PC-9 (cell line): ENCODE measurements around the gene TBC1D2. TPM values are rescaled to one million over a fixed set of nuclear protein-coding genes. Genes with fewer than 3 reads are reported as not detected.

ENCODE experiments used
- BruUV-seq: library from RNA; stranded (reverse); fragments of 400-500 nt; replicated peaks from 2 replicates; lab custom pipeline; 2021; lab: Mats Ljungman, UMichigan
- CTCF ChIA-PET: fragments of 300-600 bp; sonication (Branson Sonifier 250); formaldehyde crosslinking; loops from one replicate; lab custom pipeline; 2022; ENCODE audit warnings: antibody characterized with exemption; lab: Charles Lee
- POLR2A ChIA-PET: fragments of 300-600 bp; sonication (Branson Sonifier 250); formaldehyde crosslinking; loops from one replicate; lab custom pipeline; 2022; ENCODE audit warnings: antibody characterized with exemption; ENCODE audit not compliant: unreplicated experiment; lab: Charles Lee
- DNase-seq, 2 experiments: peaks; one replicate each; pipeline versions ENCODE4 v3.0.0 to v3.0.0-alpha.2; 2015 to 2022; ENCODE audit warnings: mixed read lengths in 1 of 2
- H2AFZ ChIP-seq: fragments of 200-600 bp; sonication (generic); 2 replicates; pipeline ENCODE4 v1.8.1; 2017; ENCODE audit warnings: antibody characterized with exemption
- H3F3A ChIP-seq: fragments of 200-600 bp; sonication (generic); 2 replicates; pipeline ENCODE4 v1.8.1; 2017; ENCODE audit warnings: antibody characterized with exemption, mild to moderate bottlenecking, low read depth; ENCODE audit not compliant: insufficient read depth
- H3K27ac ChIP-seq: fragments of 200-600 bp; sonication (generic); 2 replicates; pipeline ENCODE4 v1.6.1; 2016; ENCODE audit warnings: mixed run types
- H3K27me3 ChIP-seq: fragments of 200-600 bp; sonication (generic); 2 replicates; pipeline ENCODE4 v1.6.1; 2016; ENCODE audit warnings: low read depth, mixed run types; ENCODE audit not compliant: insufficient read depth
- H3K36me3 ChIP-seq: fragments of 200-600 bp; sonication (generic); 2 replicates; pipeline ENCODE4 v1.6.1; 2016; ENCODE audit warnings: low read depth, mixed run types
- H3K4me1 ChIP-seq: fragments of 200-600 bp; sonication (generic); replicated peaks from 2 replicates; pipeline ENCODE4 v1.6.1; 2016; ENCODE audit warnings: mixed run types; ENCODE audit not compliant: insufficient read depth
- H3K4me2 ChIP-seq: fragments of 200-600 bp; sonication (generic); 2 replicates; pipeline ENCODE4 v1.6.1; 2017; ENCODE audit warnings: mixed run types
- H3K4me3 ChIP-seq: fragments of 200-600 bp; sonication (generic); 2 replicates; pipeline ENCODE4 v1.6.1; 2016; ENCODE audit warnings: mixed run types
- H3K79me2 ChIP-seq: fragments of 200-600 bp; sonication (generic); 2 replicates; pipeline ENCODE4 v1.6.1; 2017; ENCODE audit warnings: low read depth, mixed run types
- H3K9me2 ChIP-seq: fragments of 200-600 bp; sonication (generic); 2 replicates; pipeline ENCODE4 v1.8.1; 2017; ENCODE audit warnings: mild to moderate bottlenecking; ENCODE audit not compliant: insufficient read depth
- H3K9me3 ChIP-seq: fragments of 200-600 bp; sonication (generic); 2 replicates; pipeline ENCODE4 v1.8.1; 2016; ENCODE audit warnings: low read depth; ENCODE audit not compliant: insufficient read depth
- H4K20me1 ChIP-seq: fragments of 200-600 bp; sonication (generic); 2 replicates; pipeline ENCODE4 v1.8.1; 2017; ENCODE audit not compliant: insufficient read depth
- EZH2 ChIP-seq: fragments of 200-600 bp; sonication (generic); IDR thresholded peaks from 2 replicates; pipeline ENCODE4 v1.8.0; 2017; ENCODE audit warnings: antibody characterized with exemption, low read depth
- intact Hi-C: fragments of 100-400 bp; cut with micrococcal nuclease; formaldehyde crosslinking; loops from one replicate; pipeline ENCODE4 v1.10.0; 2022; ENCODE audit not compliant: unreplicated experiment
- total RNA-seq: library from RNA; stranded (reverse); gene quantifications from 2 replicates; pipeline ENCODE4 v1.2.3, GENCODE V29; 2021
- TF ChIP-seq, protein P1 (sequence below): fragments of 200-600 bp; sonication (generic); conservative IDR thresholded peaks from 2 replicates; pipeline ENCODE4 v1.6.1; 2017; ENCODE audit warnings: mixed run types, antibody characterized with exemption, mild to moderate bottlenecking, moderate library complexity

TBC1D2 gene
- total RNA-seq, 1 experiment from 2014 or later: 44.7 TPM

DNA sequence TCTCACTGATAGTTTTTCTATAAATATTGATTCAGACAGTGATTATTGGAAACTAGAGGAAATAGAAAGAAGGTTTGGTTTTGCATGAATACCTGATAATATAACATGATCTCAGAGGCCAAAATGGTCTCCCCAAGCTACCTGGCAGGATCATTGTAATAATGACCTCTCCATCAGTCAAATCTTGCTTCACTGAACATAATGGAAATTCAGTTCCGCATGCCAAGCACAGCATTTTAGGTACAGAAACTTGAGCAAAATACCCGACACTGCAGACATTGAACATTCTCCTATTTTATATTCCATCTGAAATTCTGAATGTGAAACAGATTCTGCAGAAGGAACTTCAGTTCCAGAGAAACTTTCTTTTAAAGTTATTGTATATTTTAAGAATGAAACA is 9.1 kb upstream of the TBC1D2 start:
- Histone ChIP-seq H4K20me1 (no peaks in the 10 kb centered on the region), H3F3A (peaks cover 3% of the 10 kb centered on the region; the same call in 1 of the 2 replicates), H3K9me2 (no peaks in the 10 kb centered on the region), H3K9me3 (no peaks in the 10 kb centered on the region), H3K27ac (no peak overlapping the region), H3K4me1 (no peaks in the 10 kb centered on the region), H3K4me2 (no peak overlapping the region), H3K4me3 (no peak overlapping the region), H3K27me3 (no peaks in the 10 kb centered on the region), H3K36me3 (no peaks in the 10 kb centered on the region), H2AFZ (no peak overlapping the region), H3K79me2 (no peaks in the 10 kb centered on the region)
- DNase-seq: no peak
- POLR2A ChIA-PET: interaction anchor here (0.6 kb wide), 1 partner anchor 207 kb away, joined by 3 read pairs; no protein-coding TSS in a partner anchor
- BruUV-seq: no TSS peak
- TF ChIP-seq, protein P1, sequence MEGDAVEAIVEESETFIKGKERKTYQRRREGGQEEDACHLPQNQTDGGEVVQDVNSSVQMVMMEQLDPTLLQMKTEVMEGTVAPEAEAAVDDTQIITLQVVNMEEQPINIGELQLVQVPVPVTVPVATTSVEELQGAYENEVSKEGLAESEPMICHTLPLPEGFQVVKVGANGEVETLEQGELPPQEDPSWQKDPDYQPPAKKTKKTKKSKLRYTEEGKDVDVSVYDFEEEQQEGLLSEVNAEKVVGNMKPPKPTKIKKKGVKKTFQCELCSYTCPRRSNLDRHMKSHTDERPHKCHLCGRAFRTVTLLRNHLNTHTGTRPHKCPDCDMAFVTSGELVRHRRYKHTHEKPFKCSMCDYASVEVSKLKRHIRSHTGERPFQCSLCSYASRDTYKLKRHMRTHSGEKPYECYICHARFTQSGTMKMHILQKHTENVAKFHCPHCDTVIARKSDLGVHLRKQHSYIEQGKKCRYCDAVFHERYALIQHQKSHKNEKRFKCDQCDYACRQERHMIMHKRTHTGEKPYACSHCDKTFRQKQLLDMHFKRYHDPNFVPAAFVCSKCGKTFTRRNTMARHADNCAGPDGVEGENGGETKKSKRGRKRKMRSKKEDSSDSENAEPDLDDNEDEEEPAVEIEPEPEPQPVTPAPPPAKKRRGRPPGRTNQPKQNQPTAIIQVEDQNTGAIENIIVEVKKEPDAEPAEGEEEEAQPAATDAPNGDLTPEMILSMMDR: no peak
- TF ChIP-seq EZH2: no peak
- intact Hi-C loops: no loop called here
- CTCF ChIA-PET: no interaction called here

DNA sequence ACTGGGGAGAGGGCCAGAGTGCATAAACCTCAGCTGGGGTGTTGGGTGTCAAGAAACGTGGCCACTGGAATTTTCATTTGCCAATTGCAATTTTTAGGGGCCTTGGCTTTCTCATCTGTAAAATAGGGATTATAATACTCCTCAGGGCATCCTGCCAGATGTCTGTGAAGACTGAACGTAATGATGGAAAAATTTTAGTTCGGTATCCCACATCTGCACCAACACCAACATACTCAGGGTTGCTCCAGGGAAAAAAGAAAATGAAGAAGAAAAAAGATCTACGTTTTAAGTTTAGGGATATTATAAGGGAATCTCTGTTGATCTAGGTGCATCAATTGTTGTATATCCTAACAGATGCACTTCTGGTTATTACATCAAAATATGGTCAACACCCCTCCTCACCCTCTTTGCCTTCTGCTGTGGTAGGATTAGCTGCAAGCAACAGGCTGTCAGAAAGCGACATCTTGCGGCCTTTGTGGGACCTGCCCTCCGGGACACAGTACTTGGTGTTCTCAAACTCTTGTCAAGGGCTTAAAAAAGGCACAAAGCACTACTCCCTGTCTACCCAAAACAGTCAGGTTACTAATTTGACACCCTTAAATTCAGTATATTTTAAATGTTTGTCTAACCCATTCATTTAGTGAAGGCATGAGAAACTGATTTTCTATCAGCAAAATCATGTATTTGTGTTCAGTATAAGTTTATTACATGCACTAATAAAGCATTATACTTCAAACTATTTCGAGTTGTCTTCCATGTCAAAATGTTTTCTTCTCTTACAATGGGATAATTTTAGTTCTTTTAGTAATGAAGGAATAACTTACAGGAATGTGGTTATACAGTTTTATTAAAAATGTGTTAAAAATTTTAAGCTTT is 8.3 kb upstream of the TBC1D2 start:
- no TSS peak for BruUV-seq
- H3K27me3 ChIP-seq: no peaks in the 10 kb centered on the region
- H3K4me1 ChIP-seq: no peaks in the 10 kb centered on the region
- intact Hi-C loops: loop anchor here (1.0 kb wide), 3 partner anchors 58 to 340 kb away; no protein-coding TSS in a partner anchor
- H3K4me3 ChIP-seq: no peak overlapping the region
- H3K79me2 ChIP-seq: no peaks in the 10 kb centered on the region
- no peaks in the 10 kb centered on the region for H3K9me2 ChIP-seq
- TF ChIP-seq EZH2: no peak
- TF ChIP-seq, protein P1: peak; percentile 89
- no peaks in the 10 kb centered on the region for H3K36me3 ChIP-seq
- no peaks in the 10 kb centered on the region for H4K20me1 ChIP-seq
- no peak overlapping the region for H3K27ac ChIP-seq
- ChIA-PET POLR2A (interaction anchor here (0.6 kb wide), 2 partner anchors 205 to 206 kb away, joined by 3 to 5 read pairs; no protein-coding TSS in a partner anchor), CTCF (interaction anchor here (0.5 to 1.0 kb wide), 3 partner anchors 35 to 261 kb away, joined by 4 to 10 read pairs (median 6); no protein-coding TSS in a partner anchor)
- peaks cover 3% of the 10 kb centered on the region; the same call in 1 of the 2 replicates for H3F3A ChIP-seq
- H3K9me3 ChIP-seq: no peaks in the 10 kb centered on the region
- no peak overlapping the region for H3K4me2 ChIP-seq
- DNase-seq: peak; percentile 59 to 81
- H2AFZ ChIP-seq: no peak overlapping the region

DNA sequence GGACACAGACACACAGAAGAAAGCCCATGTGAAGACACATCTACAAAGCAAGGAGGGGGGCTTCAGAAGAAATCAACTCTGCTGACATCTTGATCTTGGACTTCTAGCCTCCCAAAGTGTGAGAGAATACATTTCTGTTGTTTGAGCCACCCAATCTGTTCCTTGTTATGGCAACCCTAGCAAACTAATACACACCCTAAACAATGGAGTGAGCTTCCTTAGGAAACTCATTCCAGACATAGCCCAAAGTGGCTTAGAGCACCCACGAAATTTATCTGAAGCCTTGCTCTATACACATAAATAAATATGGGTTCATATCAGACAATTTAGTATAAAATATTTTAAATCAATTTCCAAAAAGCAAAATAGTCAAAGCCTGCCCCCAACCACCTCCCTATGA is 7.6 kb upstream of the TBC1D2 start:
- Histone ChIP-seq H3K79me2 (no peaks in the 10 kb centered on the region), H3K36me3 (no peaks in the 10 kb centered on the region), H3K4me1 (no peaks in the 10 kb centered on the region), H4K20me1 (no peaks in the 10 kb centered on the region), H3K9me3 (no peaks in the 10 kb centered on the region), H3K9me2 (no peaks in the 10 kb centered on the region), H3K27ac (no peak overlapping the region), H2AFZ (no peak overlapping the region), H3K4me3 (no peak overlapping the region), H3F3A (peaks cover 3% of the 10 kb centered on the region; the same call in 1 of the 2 replicates), H3K27me3 (no peaks in the 10 kb centered on the region), H3K4me2 (no peak overlapping the region)
- TF ChIP-seq, protein P1: no peak
- TF ChIP-seq EZH2: no peak
- POLR2A ChIA-PET: no interaction called here
- DNase-seq: no peak
- intact Hi-C loops: loop anchor here (1.0 kb wide), 3 partner anchors 58 to 340 kb away; no protein-coding TSS in a partner anchor
- no TSS peak for BruUV-seq
- CTCF ChIA-PET: interaction anchor here (0.5 to 1.0 kb wide), 3 partner anchors 35 to 260 kb away, joined by 4 to 10 read pairs (median 6); no protein-coding TSS in a partner anchor
